Stimulated activated CD4-positive, alpha-beta T cell treated with anti-CD3 and anti-CD28 coated beads, Interleukin-15, amount 100 ng/mL, for 1 hour (primary cell): ENCODE measurements around the gene DCTN2.
"Not testable (repeated sequence)": the region's sequence is repeated elsewhere in the genome, so short reads cannot be mapped to it uniquely, and the experiment has no call there.

ENCODE experiments used
- DNase-seq, 2 donors: peaks; one replicate each; pipeline ENCODE4 v3.0.0-alpha.2; 2020; ENCODE audit warnings: low read depth in 1 of 2, low spot score in 1 of 2

Gene DCTN2

GRCh38 chr12:57577981-57578758 is 31.2 kb upstream of the DCTN2 start:
- DNase-seq = no peak

- no peak for DNase-seq
These were observed 29.7 kb upstream of the DCTN2 start for GRCh38 chr12:57576613-57577160.

- DNase-seq = no peak
These were observed 29.0 kb upstream of the DCTN2 start for GRCh38 chr12:57575771-57576612.

GRCh38 chr12:57574795-57575194 is 27.8 kb upstream of the DCTN2 start:
- no peak for DNase-seq

GRCh38 chr12:57571926-57572762 is 25.2 kb upstream of the DCTN2 start:
- DNase-seq = no peak

GRCh38 chr12:57570438-57570837 is 23.4 kb upstream of the DCTN2 start:
- DNase-seq = not testable (repeated sequence)

- no peak for DNase-seq
These were observed 22.9 kb upstream of the DCTN2 start for GRCh38 chr12:57569858-57570257.

- DNase-seq = no peak
These were observed 21.8 kb upstream of the DCTN2 start for GRCh38 chr12:57568838-57569237.

GRCh38 chr12:57564178-57564740 is 17.3 kb upstream of the DCTN2 start:
- no peak for DNase-seq

- no peak for DNase-seq
These were observed 16.4 kb upstream of the DCTN2 start for GRCh38 chr12:57563358-57563757.

- not testable (repeated sequence) for DNase-seq
These were observed 14.1 kb upstream of the DCTN2 start for GRCh38 chr12:57561117-57561516.

- DNase-seq = no peak
These were observed 13.5 kb upstream of the DCTN2 start for GRCh38 chr12:57560516-57560915.

GRCh38 chr12:57558864-57559263 is 11.9 kb upstream of the DCTN2 start:
- no peak for DNase-seq

- no peak for DNase-seq
These were observed 7.9 kb upstream of the DCTN2 start for GRCh38 chr12:57554897-57555296.

GRCh38 chr12:57554453-57554852 is 7.5 kb upstream of the DCTN2 start:
- DNase-seq = no peak

GRCh38 chr12:57553343-57554202 is 6.6 kb upstream of the DCTN2 start:
- no peak for DNase-seq

- DNase-seq = no peak
These were observed 5.9 kb upstream of the DCTN2 start for GRCh38 chr12:57552835-57553313.

- DNase-seq = no peak
These were observed 5.3 kb upstream of the DCTN2 start for GRCh38 chr12:57552306-57552651.

GRCh38 chr12:57551637-57552305 is 4.8 kb upstream of the DCTN2 start:
- no peak for DNase-seq
